ENCODE data around the gene SEPTIN12.

The SEPTIN12 gene

GRCh38 chr16:4783951-4784336 lies 4.2 kb downstream of the SEPTIN12 start:
- no peak for DNase-seq (ENCODE audit: low read depth)

GRCh38 chr16:4783251-4783950 lies 4.7 kb downstream of the SEPTIN12 start:
- DNase-seq (ENCODE audit: low read depth) = no peak

GRCh38 chr16:4780235-4780634 lies 7.9 kb downstream of the SEPTIN12 start:
- no peak for DNase-seq (ENCODE audit: low read depth)

- no peak for DNase-seq (ENCODE audit: low read depth)
Measured at GRCh38 chr16:4778050-4778392, 10.1 kb downstream of the SEPTIN12 start.

- DNase-seq (ENCODE audit: low read depth) = no peak
Measured at GRCh38 chr16:4777339-4778049, 10.7 kb downstream of the SEPTIN12 start.

GRCh38 chr16:4776141-4776705 lies 11.9 kb downstream of the SEPTIN12 start:
- no peak for DNase-seq (ENCODE audit: low read depth)

GRCh38 chr16:4775005-4775404 lies 13.1 kb downstream of the SEPTIN12 start:
- no peak for DNase-seq (ENCODE audit: low read depth)

- DNase-seq (ENCODE audit: low read depth) = no peak
Measured at GRCh38 chr16:4772351-4772750, 15.8 kb downstream of the SEPTIN12 start.

- no peak for DNase-seq (ENCODE audit: low read depth)
Measured at GRCh38 chr16:4771646-4772045, 16.5 kb downstream of the SEPTIN12 start.

- DNase-seq (ENCODE audit: low read depth) = no peak
Measured at GRCh38 chr16:4769306-4769638, 18.9 kb downstream of the SEPTIN12 start.

GRCh38 chr16:4768549-4769305 lies 19.4 kb downstream of the SEPTIN12 start:
- DNase-seq (ENCODE audit: low read depth) = peak; percentile 85

GRCh38 chr16:4767872-4768548 lies 20.1 kb downstream of the SEPTIN12 start:
- no peak for DNase-seq (ENCODE audit: low read depth)

- DNase-seq (ENCODE audit: low read depth) = peak; percentile 92
Measured at GRCh38 chr16:4766875-4767628, 21.1 kb downstream of the SEPTIN12 start, which contains the start of gene ZNF500. Gene ZNF500 (minus strand): TSS chr16:4767162. CDS start chr16:4765978, 1,184 bp downstream.

- DNase-seq (ENCODE audit: low read depth) = no peak
Measured at GRCh38 chr16:4765511-4766474, 22.4 kb downstream of the SEPTIN12 start.

- no peak for DNase-seq (ENCODE audit: low read depth)
Measured at GRCh38 chr16:4763791-4764190, 24.4 kb downstream of the SEPTIN12 start.

GRCh38 chr16:4762205-4762604 lies 25.9 kb downstream of the SEPTIN12 start:
- no peak for DNase-seq (ENCODE audit: low read depth)

GRCh38 chr16:4760221-4760910 lies 27.8 kb downstream of the SEPTIN12 start:
- no peak for DNase-seq (ENCODE audit: low read depth)

- no peak for DNase-seq (ENCODE audit: low read depth)
Measured at GRCh38 chr16:4755687-4756086, 32.5 kb downstream of the SEPTIN12 start.

- no peak for DNase-seq (ENCODE audit: low read depth)
Measured at GRCh38 chr16:4754865-4755264, 33.3 kb downstream of the SEPTIN12 start.

- no peak for DNase-seq (ENCODE audit: low read depth)
Measured at GRCh38 chr16:4753227-4753626, 34.9 kb downstream of the SEPTIN12 start.

Measured in fibroblast of the conjunctiva (primary cell).